ENCODE measurements around the gene SLC7A1. TPM values are rescaled to one million over a fixed set of nuclear protein-coding genes. Genes with fewer than 3 reads are reported as not detected.
A peak's percentile ranks its signal among the peaks of the same experiment; 100 is the strongest.

SLC7A1 gene
- total RNA-seq, 1 donor from 2014 or later, result 10.3 TPM

DNA sequence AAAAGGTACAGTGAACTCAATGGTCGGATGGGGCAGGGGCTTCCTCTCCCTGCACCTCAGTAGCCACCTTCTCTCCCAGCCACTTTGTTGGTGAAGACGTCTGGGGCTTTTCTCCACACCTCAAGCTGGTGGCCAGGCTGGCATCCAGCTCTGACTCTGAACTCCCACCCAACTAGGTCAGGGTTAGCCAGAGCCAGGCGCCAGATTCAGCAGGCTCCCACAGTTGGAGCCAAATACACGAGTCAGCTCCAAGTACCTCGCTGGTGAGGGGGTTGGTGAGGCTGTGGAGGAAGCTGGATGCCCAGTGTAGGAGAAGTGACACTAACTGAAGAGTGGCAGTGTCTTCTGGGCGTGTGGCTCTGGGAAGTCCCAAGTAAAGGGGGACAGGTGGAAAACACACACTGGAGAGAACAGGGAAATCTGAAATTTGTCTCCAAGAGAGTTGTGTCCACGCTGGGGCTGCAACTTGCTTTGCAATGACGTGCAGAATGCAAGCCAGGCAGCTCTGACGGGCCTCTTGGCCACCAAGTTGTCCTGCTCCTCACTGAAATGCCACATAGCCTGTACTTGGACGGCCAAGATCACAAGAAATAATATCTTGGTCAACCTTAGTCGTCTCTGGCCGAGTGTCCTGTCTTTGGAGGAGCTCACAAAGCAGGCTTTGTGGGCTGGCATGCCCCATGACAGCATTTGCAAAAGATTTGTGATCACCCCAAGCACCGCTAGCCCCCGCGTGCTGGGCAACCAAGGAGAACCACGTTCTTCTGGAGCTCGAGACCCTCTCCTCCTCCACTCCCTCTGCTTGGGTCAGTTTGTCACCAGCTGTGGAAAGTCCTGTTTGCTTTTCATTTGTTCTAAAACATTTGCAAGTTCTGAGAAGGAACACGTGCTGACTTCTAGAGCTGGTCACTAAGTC lies 18.1 kb downstream of the SLC7A1 start:
- no peaks in the 10 kb centered on the region for H3K36me3 ChIP-seq
- no peaks in the 10 kb centered on the region for H3K9me3 ChIP-seq (replicated peaks)
- peak; percentile 53 for DNase-seq
- peak overlapping the region; percentile 61 for H3K27ac ChIP-seq (replicated peaks)
- intact Hi-C loops (cut with micrococcal nuclease), result no loop called here
- no peaks in the 10 kb centered on the region for H3K27me3 ChIP-seq (ENCODE audit: low read depth)
- no peak for TF ChIP-seq CTCF (IDR thresholded peaks at IDR 0.05; ENCODE audit: borderline replicate concordance)
- H3K4me3 ChIP-seq, result no peak overlapping the region
- peaks cover 61% of the 10 kb centered on the region for H3K4me1 ChIP-seq

- no peak overlapping the region for H3K4me3 ChIP-seq
- no peak overlapping the region for H3K27ac ChIP-seq (replicated peaks)
- no peak for DNase-seq
- TF ChIP-seq CTCF (IDR thresholded peaks at IDR 0.05; ENCODE audit: borderline replicate concordance), result no peak
- intact Hi-C loops (cut with micrococcal nuclease), result no loop called here
- H3K4me1 ChIP-seq, result peaks cover 53% of the 10 kb centered on the region
- no peaks in the 10 kb centered on the region for H3K27me3 ChIP-seq (ENCODE audit: low read depth)
- no peaks in the 10 kb centered on the region for H3K36me3 ChIP-seq
- H3K9me3 ChIP-seq (replicated peaks), result no peaks in the 10 kb centered on the region
These were observed 18.9 kb downstream of the SLC7A1 start for GRCh38 chr13:29576581-29576980.

DNA sequence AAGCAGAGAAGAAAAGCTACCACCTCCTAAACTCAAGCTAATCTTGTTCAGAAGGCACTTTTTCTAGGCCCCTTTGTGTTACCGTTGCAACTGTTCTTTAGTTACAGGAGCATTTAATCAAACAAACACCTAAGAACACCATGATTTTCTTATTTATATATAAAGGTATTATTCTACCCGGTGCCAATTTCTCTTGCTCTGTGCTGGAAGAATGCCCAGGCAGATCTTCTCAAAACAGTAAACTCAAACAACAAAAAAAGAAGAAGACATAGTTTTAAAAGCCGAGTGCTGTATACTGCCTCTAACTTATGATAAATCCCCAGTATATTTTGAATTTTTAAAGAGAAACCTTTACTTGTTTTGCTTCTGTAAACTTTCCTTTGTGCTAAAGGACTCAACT lies 20.4 kb downstream of the SLC7A1 start:
- no peak for TF ChIP-seq CTCF (IDR thresholded peaks at IDR 0.05; ENCODE audit: borderline replicate concordance)
- Histone ChIP-seq H3K27me3 (ENCODE audit: low read depth) (no peaks in the 10 kb centered on the region), H3K4me3 (no peak overlapping the region), H3K27ac (replicated peaks) (no peak overlapping the region), H3K9me3 (replicated peaks) (no peaks in the 10 kb centered on the region), H3K4me1 (peaks cover 40% of the 10 kb centered on the region), H3K36me3 (no peaks in the 10 kb centered on the region)
- intact Hi-C loops (cut with micrococcal nuclease), result no loop called here
- DNase-seq, result no peak

DNA sequence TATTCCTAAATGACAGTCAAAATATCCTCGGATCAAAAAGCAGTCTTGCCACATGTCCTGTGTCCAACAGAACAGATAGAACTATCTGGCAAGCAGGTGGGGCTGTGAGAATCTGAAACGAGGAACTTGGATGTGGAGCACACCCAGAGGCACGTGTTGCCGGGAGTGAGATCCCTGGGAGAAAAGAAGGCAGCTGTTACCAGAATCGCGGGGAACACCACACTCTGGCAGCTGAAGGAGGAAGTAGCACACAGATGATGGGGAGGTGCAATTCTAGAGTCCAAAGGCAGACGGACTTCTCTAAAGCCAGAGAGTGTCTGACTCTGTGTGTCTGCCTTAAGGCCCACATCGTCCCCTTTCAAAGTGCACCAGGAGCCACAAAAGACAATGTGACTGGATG lies 22.3 kb downstream of the SLC7A1 start:
- H3K36me3 ChIP-seq, result no peaks in the 10 kb centered on the region
- peaks cover 31% of the 10 kb centered on the region for H3K4me1 ChIP-seq
- no peaks in the 10 kb centered on the region for H3K9me3 ChIP-seq (replicated peaks)
- intact Hi-C loops (cut with micrococcal nuclease), result no loop called here
- H3K4me3 ChIP-seq, result no peak overlapping the region
- no peak overlapping the region for H3K27ac ChIP-seq (replicated peaks)
- TF ChIP-seq CTCF (IDR thresholded peaks at IDR 0.05; ENCODE audit: borderline replicate concordance), result no peak
- DNase-seq, result no peak
- H3K27me3 ChIP-seq (ENCODE audit: low read depth), result no peaks in the 10 kb centered on the region

GRCh38 chr13:29572575-29572974 lies 22.9 kb downstream of the SLC7A1 start:
- Histone ChIP-seq H3K4me3 (no peak overlapping the region), H3K9me3 (replicated peaks) (no peaks in the 10 kb centered on the region), H3K4me1 (peaks cover 25% of the 10 kb centered on the region), H3K27ac (replicated peaks) (no peak overlapping the region), H3K27me3 (ENCODE audit: low read depth) (no peaks in the 10 kb centered on the region), H3K36me3 (no peaks in the 10 kb centered on the region)
- intact Hi-C loops (cut with micrococcal nuclease), result no loop called here
- no peak for TF ChIP-seq CTCF (IDR thresholded peaks at IDR 0.05; ENCODE audit: borderline replicate concordance)
- DNase-seq, result no peak

All from left ventricle myocardium inferior (tissue), 1 donor.